Naive thymus-derived CD8-positive, alpha-beta T cell (primary cell): ENCODE data around the gene GINM1. TPM values are rescaled to one million over a fixed set of nuclear protein-coding genes. Genes with fewer than 3 reads are reported as not detected.

Source experiments
- ATAC-seq, 2 donors: fragments of 150-1000 bp; cut with Tn5 transposase in 1 of 2; sonication (Bioruptor Pico), chemical (Tn5 transposase) in 1 of 2; 1 replicate in 1 of 2; 2 replicates in 1 of 2; pipeline ENCODE4 v1.10.0; 2021; ENCODE audit warnings: mild to moderate bottlenecking in 2 of 2, moderate library complexity in 2 of 2
- POLR2A ChIA-PET: fragments of 350-600 bp; sonication (Branson Sonifier 250); formaldehyde crosslinking; loops from one replicate; lab custom pipeline; 2021; ENCODE audit warnings: antibody characterized with exemption; lab: Charles Lee
- DNase-seq, 10 donors: peaks; one replicate each; pipeline versions ENCODE4 v3.0.0 to v3.0.0-alpha.2; 2020 to 2022
- H3K27ac Mint-ChIP-seq, 10 donors: one replicate each; pipeline ENCODE4 v1.8.0; 2020 to 2022; ENCODE audit warnings: mild to moderate bottlenecking in 10 of 10, mixed read lengths in 10 of 10, moderate library complexity in 4 of 10, inconsistent platforms in 1 of 10
- H3K27me3 Mint-ChIP-seq, 5 donors: one replicate each; pipeline ENCODE4 v1.8.0; 2021 to 2022; ENCODE audit warnings: mixed read lengths in 5 of 5
- H3K36me3 Mint-ChIP-seq, 3 donors: one replicate each; pipeline ENCODE4 v1.8.0; 2020 to 2022; ENCODE audit warnings: mixed read lengths in 3 of 3, mild to moderate bottlenecking in 2 of 3, inconsistent platforms in 1 of 3
- H3K4me1 Mint-ChIP-seq, 4 donors: one replicate each; pipeline ENCODE4 v1.8.0; 2021 to 2022; ENCODE audit warnings: mixed read lengths in 4 of 4
- H3K4me3 Mint-ChIP-seq, 10 donors: one replicate each; pipeline ENCODE4 v1.8.0; 2020 to 2022; ENCODE audit warnings: mild to moderate bottlenecking in 10 of 10, mixed read lengths in 10 of 10, moderate library complexity in 6 of 10, inconsistent platforms in 1 of 10
- H3K9me3 Mint-ChIP-seq, 9 donors: one replicate each; pipeline ENCODE4 v1.8.0; 2020 to 2022; ENCODE audit warnings: mixed read lengths in 9 of 9, mild to moderate bottlenecking in 3 of 9, inconsistent platforms in 1 of 9, moderate library complexity in 1 of 9
- polyA plus RNA-seq, 3 donors: library from polyadenylated mRNA; unstranded; fragments of 300-500 nt; fragmentation: Illumina TruSeq; gene quantifications; one replicate each; pipeline ENCODE4 v1.2.3, GENCODE V29; 2021
- total RNA-seq, 8 experiments: library from RNA in 2 of 8; stranded (reverse) in 2 of 8; gene quantifications; one replicate each; pipeline ENCODE4 v1.2.3 and lab custom pipeline; 2021 to 2026

GINM1 gene
- total and polyA plus RNA-seq, 5 experiments from 2014 or later, result 15.9 to 24.0 (median 20.7) TPM

DNA sequence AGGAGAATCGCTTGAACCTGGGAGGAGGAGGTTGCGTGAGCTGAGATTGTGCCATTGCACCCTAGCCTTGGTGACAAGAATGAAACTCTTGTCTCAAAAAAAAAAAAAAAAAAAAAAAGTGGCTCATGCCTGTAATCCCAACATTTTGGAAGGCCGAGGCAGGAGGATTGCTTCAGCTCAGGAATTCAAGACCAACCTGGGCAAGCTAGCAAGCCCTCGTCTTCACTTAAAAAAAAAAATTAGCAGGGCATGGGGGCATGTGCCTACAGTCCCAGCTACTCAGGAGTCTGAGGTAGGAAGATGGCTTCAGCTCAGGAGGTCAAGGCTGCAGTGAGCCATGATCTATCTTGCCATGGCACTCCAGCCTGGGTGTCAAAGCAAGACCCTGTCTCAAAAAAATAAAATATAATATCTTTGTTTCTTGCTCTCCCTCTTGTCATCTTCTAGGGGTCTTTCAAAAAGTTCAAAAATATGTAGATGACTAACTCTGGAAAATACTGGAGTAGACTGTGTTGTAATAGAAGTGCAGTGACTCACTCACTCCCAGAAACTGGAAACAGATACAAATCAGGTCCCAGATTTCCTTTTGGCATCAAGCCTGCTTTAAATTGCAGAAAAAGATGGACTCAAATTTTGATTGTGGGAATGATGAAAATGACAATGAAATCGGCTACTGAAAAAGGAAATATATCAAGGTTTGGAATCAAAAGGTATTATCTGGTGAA is 2.8 kb upstream of the GINM1 start:
- Mint-ChIP-seq H3K9me3 (no peaks in the 10 kb centered on the region), H3K27me3 (peaks cover 0 to 2% (median 0%) of the 10 kb centered on the region in 5 donors), H3K4me1 (peaks cover 3 to 21% (median 13%) of the 10 kb centered on the region in 4 donors), H3K4me3 (peak overlapping the region in 1 of 10 donors; percentile 14), H3K36me3 (no peaks in the 10 kb centered on the region), H3K27ac (peak overlapping the region in 1 of 10 donors; percentile 59)
- ATAC-seq, result no peak
- no peak for DNase-seq
- POLR2A ChIA-PET, result interaction anchor here (0.6 to 4.3 kb wide), 4 partner anchors 17 to 91 kb away, joined by 4 to 52 read pairs (median 6); partner anchors contain the start of gene PPIL4

GRCh38 chr6:149563928-149564325 is 2.2 kb upstream of the GINM1 start:
- POLR2A ChIA-PET, result interaction anchor here (0.7 to 4.3 kb wide), 2 partner anchors 18 to 299 kb away, joined by 3 to 52 read pairs; partner anchors contain the start of gene PPIL4
- Mint-ChIP-seq H3K27ac (peak overlapping the region in 2 of 10 donors; percentile 10 to 98), H3K4me1 (peaks cover 3 to 21% (median 14%) of the 10 kb centered on the region in 4 donors), H3K9me3 (no peaks in the 10 kb centered on the region), H3K36me3 (no peaks in the 10 kb centered on the region), H3K27me3 (peaks cover 0 to 2% (median 0%) of the 10 kb centered on the region in 5 donors), H3K4me3 (peak overlapping the region in 2 of 10 donors; percentile 20 to 64)
- DNase-seq (no peak), ATAC-seq (no peak)

- POLR2A ChIA-PET, result interaction anchor here (0.6 to 4.3 kb wide), 7 partner anchors 11 to 183 kb away, joined by 3 to 52 read pairs (median 4); partner anchors contain the start of genes LATS1, PCMT1 and PPIL4
- H3K4me1 Mint-ChIP-seq, result peaks cover 5 to 29% (median 22%) of the 10 kb centered on the region in 4 donors
- H3K9me3 Mint-ChIP-seq, result no peaks in the 10 kb centered on the region
- DNase-seq (peak in 6 of 10 donors; percentile 11 to 71 (median 46)), ATAC-seq (peak; percentile 19 to 38)
- H3K27ac Mint-ChIP-seq, result peak overlapping the region; percentile 19 to 98 (median 90)
- H3K36me3 Mint-ChIP-seq, result no peaks in the 10 kb centered on the region
- no peaks in the 10 kb centered on the region for H3K27me3 Mint-ChIP-seq
- H3K4me3 Mint-ChIP-seq, result peak overlapping the region; percentile 87 to 96 (median 91)
Observed at GRCh38 chr6:149566410-149567193, 427 bp downstream of the GINM1 start.

GRCh38 chr6:149567194-149567586 is 1.0 kb downstream of the GINM1 start:
- H3K36me3 Mint-ChIP-seq, result no peaks in the 10 kb centered on the region
- H3K9me3 Mint-ChIP-seq, result no peaks in the 10 kb centered on the region
- H3K27ac Mint-ChIP-seq, result peak overlapping the region; percentile 19 to 98 (median 90)
- peaks cover 5 to 29% (median 22%) of the 10 kb centered on the region in 4 donors for H3K4me1 Mint-ChIP-seq
- peak overlapping the region; percentile 87 to 96 (median 91) for H3K4me3 Mint-ChIP-seq
- POLR2A ChIA-PET, result interaction anchor here (4.3 kb wide), 1 partner anchor 21 kb away, joined by 52 read pairs; the partner anchor contains the start of gene PPIL4
- no peak for DNase-seq
- no peak for ATAC-seq
- no peaks in the 10 kb centered on the region for H3K27me3 Mint-ChIP-seq

GRCh38 chr6:149567945-149568585 is 1.9 kb downstream of the GINM1 start:
- Mint-ChIP-seq H3K36me3 (peaks cover 0 to 5% (median 0%) of the 10 kb centered on the region in 3 donors), H3K9me3 (no peaks in the 10 kb centered on the region), H3K4me1 (peaks cover 5 to 32% (median 22%) of the 10 kb centered on the region in 4 donors), H3K27ac (peak overlapping the region in 7 of 10 donors; percentile 17 to 76 (median 27)), H3K4me3 (peak overlapping the region; percentile 16 to 96 (median 88)), H3K27me3 (no peaks in the 10 kb centered on the region)
- ATAC-seq (no peak), DNase-seq (no peak)
- POLR2A ChIA-PET, result interaction anchor here (4.3 kb wide), 1 partner anchor 22 kb away, joined by 52 read pairs; the partner anchor contains the start of gene PPIL4

GRCh38 chr6:149580880-149581279 is 14.7 kb downstream of the GINM1 start:
- no peak overlapping the region for H3K4me3 Mint-ChIP-seq
- H3K36me3 Mint-ChIP-seq, result peaks cover 0 to 86% (median 6%) of the 10 kb centered on the region in 3 donors
- peak overlapping the region in 1 of 10 donors; percentile 35 for H3K27ac Mint-ChIP-seq
- no peak for DNase-seq
- peaks cover 0 to 8% (median 3%) of the 10 kb centered on the region in 4 donors for H3K4me1 Mint-ChIP-seq
- POLR2A ChIA-PET, result no interaction called here
- no peaks in the 10 kb centered on the region for H3K9me3 Mint-ChIP-seq
- no peaks in the 10 kb centered on the region for H3K27me3 Mint-ChIP-seq
- no peak for ATAC-seq

DNA sequence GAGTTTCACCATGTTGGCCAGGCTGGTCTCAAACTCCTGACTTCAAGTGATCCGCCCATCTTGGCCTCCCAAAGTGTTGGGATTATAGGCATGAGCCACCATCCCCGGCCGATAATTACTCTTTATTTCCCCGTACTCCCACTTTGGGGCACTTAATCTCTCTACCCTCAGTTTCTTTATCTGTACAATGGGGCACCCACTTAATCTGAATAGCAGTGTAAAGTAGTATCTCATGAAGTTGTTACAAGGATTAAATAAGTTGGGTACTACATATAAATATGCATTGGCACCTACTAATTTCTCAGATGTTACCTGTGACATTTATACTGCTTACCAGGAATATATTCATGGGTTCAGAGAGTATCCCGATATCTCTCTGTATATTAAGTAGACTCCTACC is 15.2 kb downstream of the GINM1 start:
- ATAC-seq (no peak), DNase-seq (no peak)
- Mint-ChIP-seq H3K4me1 (peaks cover 0 to 8% (median 3%) of the 10 kb centered on the region in 4 donors), H3K27ac (no peak overlapping the region), H3K4me3 (no peak overlapping the region), H3K36me3 (peaks cover 0 to 85% (median 10%) of the 10 kb centered on the region in 3 donors), H3K9me3 (no peaks in the 10 kb centered on the region), H3K27me3 (no peaks in the 10 kb centered on the region)
- POLR2A ChIA-PET, result no interaction called here

- Mint-ChIP-seq H3K27ac (peak overlapping the region in 1 of 10 donors; percentile 26), H3K4me1 (no peaks in the 10 kb centered on the region), H3K9me3 (no peaks in the 10 kb centered on the region), H3K4me3 (no peak overlapping the region), H3K36me3 (peaks cover 0 to 77% (median 13%) of the 10 kb centered on the region in 3 donors), H3K27me3 (no peaks in the 10 kb centered on the region)
- DNase-seq, result no peak
- POLR2A ChIA-PET, result interaction anchor here (1.0 kb wide), 1 partner anchor 14 kb away, joined by 3 read pairs; no protein-coding TSS in a partner anchor
- no peak for ATAC-seq
Observed at GRCh38 chr6:149586149-149586548, 20.0 kb downstream of the GINM1 start.

DNA sequence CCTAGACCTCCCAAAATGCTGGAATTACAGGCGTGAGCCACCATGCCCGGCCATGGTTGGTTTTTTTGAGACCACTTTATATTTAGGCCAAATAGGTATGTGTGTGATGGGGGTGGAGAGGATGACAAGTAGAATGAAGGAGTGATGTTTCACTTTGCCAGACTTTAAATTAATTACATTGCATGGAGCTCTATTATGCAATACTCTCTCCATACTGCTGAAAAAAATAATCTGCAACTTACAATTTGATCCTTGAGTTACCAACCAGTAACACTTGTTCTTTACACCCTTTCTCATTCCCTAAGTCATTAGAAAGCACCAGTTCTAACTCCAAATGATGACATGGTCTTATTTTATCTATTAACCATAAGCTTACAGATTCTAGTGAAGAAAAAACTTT is 26.8 kb downstream of the GINM1 start:
- POLR2A ChIA-PET, result interaction anchor here (0.5 to 0.7 kb wide), 2 partner anchors 11 to 108 kb away, joined by 3 read pairs; no protein-coding TSS in a partner anchor
- H3K4me1 Mint-ChIP-seq, result no peaks in the 10 kb centered on the region
- no peak overlapping the region for H3K4me3 Mint-ChIP-seq
- no peaks in the 10 kb centered on the region for H3K27me3 Mint-ChIP-seq
- H3K36me3 Mint-ChIP-seq, result peaks cover 0 to 75% (median 4%) of the 10 kb centered on the region in 3 donors
- no peak for DNase-seq
- no peaks in the 10 kb centered on the region for H3K9me3 Mint-ChIP-seq
- no peak for ATAC-seq
- no peak overlapping the region for H3K27ac Mint-ChIP-seq

DNA sequence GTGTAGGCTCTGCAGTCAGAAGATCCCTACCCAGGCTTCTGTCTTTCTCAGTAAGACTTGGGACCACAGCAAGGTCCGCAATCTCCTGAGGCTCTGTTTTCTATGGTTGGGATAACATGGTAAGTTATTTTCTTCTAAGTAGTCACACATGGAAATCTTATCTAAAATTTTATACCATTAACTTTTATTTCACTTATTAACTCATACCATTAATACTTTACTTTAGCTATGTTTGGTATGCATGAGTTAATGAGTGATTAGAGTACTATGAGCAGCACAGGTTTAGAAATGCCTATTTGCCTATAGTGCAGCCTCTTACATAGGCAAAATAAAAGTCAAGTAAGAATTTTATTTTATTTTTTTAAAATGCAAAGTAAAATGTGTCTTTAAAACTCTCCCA is 27.2 kb downstream of the GINM1 start:
- Mint-ChIP-seq H3K36me3 (peaks cover 0 to 75% (median 4%) of the 10 kb centered on the region in 3 donors), H3K9me3 (no peaks in the 10 kb centered on the region), H3K27me3 (no peaks in the 10 kb centered on the region), H3K4me3 (no peak overlapping the region), H3K27ac (no peak overlapping the region), H3K4me1 (no peaks in the 10 kb centered on the region)
- no peak for ATAC-seq
- DNase-seq, result no peak
- POLR2A ChIA-PET, result interaction anchor here (0.5 kb wide), 1 partner anchor 108 kb away, joined by 3 read pairs; no protein-coding TSS in a partner anchor

DNA sequence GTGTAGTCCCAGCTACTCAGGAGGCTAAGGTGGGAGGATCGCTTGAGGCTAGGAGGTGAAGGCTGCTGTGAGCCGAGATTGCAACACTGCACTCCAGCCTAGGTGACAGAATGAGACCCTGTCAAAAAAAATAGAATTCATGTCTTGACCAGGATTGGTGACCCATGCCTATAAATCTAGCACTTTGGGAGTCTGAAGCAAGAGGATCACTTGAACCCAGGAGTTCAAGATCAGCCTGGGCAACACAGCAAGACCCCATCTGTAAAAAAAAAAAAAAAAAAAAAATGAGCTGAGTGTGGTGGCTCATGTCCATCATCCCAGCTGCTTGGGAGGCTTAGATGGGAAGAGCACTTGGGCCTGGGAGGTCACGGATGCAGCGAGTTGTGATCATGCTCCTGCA is 34.3 kb downstream of the GINM1 start:
- Mint-ChIP-seq H3K27me3 (no peaks in the 10 kb centered on the region), H3K4me1 (no peaks in the 10 kb centered on the region), H3K27ac (no peak overlapping the region), H3K36me3 (peaks cover 0 to 64% (median 2%) of the 10 kb centered on the region in 3 donors), H3K4me3 (no peak overlapping the region), H3K9me3 (no peaks in the 10 kb centered on the region)
- POLR2A ChIA-PET, result no interaction called here
- ATAC-seq, result no peak
- no peak for DNase-seq
